Brain microvascular endothelial cell (primary cell): ENCODE measurements around the gene TBPL1.

Experiments used
- DNase-seq: peaks from one replicate; pipeline ENCODE4 v3.0.0-alpha.2; 2020
- H3K27ac ChIP-seq: fragments of 250-450 bp; sonication (Bioruptor Pico); 2 replicates; pipeline ENCODE4 v1.5.1; 2020; ENCODE audit warnings: mild to moderate bottlenecking, moderate library complexity
- H3K27me3 ChIP-seq: fragments of 250-450 bp; sonication (Bioruptor Pico); replicated peaks from 2 replicates; pipeline ENCODE4 v1.5.1; 2020; ENCODE audit warnings: mild to moderate bottlenecking
- H3K36me3 ChIP-seq: fragments of 250-450 bp; sonication (Bioruptor Pico); replicated peaks from 2 replicates; pipeline ENCODE4 v1.5.1; 2020; ENCODE audit warnings: mild to moderate bottlenecking
- H3K4me3 ChIP-seq: 2 replicates; pipeline ENCODE4 v1.5.1; 2011; ENCODE audit warnings: low read depth, mild to moderate bottlenecking, control low read depth, low read length, moderate library complexity
- in situ Hi-C: cut with HindIII; loops from 2 replicates; pipeline ENCODE4 v1.10.0; 2017; ENCODE audit warnings: low sequenced_read_pairs, low pct_ligation_motif_present
- TF ChIP-seq, protein P1 (sequence below): IDR thresholded peaks from 2 replicates; pipeline ENCODE4 v1.5.1; 2011; ENCODE audit warnings: low read depth, mild to moderate bottlenecking, moderate library complexity, low read length, control low read depth, inconsistent platforms; ENCODE audit errors: missing control alignments

Gene TBPL1

DNA sequence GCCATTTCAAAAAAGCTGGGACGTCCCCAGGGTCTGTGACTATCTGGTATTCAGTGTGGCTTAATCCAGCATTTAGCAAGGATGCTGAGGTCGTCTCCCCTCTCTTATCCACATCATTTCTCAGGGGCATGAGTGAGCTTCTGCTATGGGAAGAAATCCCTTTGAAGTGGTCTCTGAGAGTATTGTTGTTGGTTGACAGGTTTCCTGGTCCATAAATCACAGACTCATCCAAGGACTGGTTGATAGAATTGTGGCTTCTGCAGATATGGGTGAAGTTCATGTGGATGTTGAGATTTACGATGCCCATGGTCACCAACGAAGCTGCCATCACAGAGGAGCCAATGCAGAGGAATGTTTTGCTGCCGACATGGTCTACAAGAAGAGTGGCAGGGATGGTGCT lies 75.4 kb downstream of the TBPL1 start:
- TF ChIP-seq, protein P1, sequence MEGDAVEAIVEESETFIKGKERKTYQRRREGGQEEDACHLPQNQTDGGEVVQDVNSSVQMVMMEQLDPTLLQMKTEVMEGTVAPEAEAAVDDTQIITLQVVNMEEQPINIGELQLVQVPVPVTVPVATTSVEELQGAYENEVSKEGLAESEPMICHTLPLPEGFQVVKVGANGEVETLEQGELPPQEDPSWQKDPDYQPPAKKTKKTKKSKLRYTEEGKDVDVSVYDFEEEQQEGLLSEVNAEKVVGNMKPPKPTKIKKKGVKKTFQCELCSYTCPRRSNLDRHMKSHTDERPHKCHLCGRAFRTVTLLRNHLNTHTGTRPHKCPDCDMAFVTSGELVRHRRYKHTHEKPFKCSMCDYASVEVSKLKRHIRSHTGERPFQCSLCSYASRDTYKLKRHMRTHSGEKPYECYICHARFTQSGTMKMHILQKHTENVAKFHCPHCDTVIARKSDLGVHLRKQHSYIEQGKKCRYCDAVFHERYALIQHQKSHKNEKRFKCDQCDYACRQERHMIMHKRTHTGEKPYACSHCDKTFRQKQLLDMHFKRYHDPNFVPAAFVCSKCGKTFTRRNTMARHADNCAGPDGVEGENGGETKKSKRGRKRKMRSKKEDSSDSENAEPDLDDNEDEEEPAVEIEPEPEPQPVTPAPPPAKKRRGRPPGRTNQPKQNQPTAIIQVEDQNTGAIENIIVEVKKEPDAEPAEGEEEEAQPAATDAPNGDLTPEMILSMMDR = no peak
- no peaks in the 10 kb centered on the region for H3K36me3 ChIP-seq
- in situ Hi-C loops = no loop called here
- no peaks in the 10 kb centered on the region for H3K27me3 ChIP-seq
- DNase-seq = no peak
- no peak overlapping the region for H3K4me3 ChIP-seq
- no peak overlapping the region for H3K27ac ChIP-seq

DNA sequence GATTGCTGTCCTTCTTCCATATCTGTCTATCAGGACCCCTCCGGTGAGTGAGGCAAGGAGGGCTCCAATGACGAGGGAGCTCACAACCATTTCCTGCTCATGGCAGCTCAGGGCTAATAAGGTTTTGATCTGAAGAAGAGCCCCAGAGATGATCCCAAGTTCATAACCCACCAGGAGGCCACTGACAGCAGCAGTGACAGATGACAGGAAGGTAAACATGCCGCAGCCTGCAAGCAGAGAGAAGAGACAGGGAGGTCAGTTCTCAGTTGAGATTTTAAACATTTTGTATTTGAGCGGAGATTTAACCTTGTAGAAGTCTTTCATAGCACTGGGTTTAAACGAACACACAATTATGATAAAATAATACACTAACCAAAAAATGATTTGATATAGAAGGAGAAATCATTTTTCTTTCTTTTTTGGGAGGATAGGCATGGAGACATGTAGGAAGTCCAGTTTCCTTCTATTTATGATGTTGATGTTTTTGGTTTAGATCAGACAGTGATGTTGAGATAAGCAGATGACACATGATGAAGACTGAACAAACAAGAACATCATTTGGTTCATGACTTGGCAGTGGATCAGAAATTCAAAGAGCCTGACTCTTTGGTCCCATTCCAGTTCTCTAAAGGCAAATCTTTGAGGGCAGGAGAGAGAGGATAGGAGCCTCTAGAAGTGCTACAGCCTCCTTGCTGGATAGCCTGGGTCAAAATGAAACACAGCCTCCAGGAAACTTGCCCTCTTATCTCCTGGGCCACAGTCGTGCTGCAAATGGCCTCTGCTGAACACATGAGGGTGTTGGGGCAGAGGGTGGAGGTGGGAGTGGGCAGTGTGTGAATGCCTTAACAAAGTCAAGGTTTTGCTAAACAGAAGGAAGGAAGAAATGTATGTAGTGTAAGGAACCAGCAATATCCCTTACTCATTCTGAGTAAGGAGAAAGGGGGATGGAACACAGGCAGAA lies 76.8 kb downstream of the TBPL1 start:
- no peaks in the 10 kb centered on the region for H3K27me3 ChIP-seq
- DNase-seq = peak; percentile 86
- H3K4me3 ChIP-seq = no peak overlapping the region
- no peaks in the 10 kb centered on the region for H3K36me3 ChIP-seq
- in situ Hi-C loops = no loop called here
- H3K27ac ChIP-seq = peak overlapping the region; percentile 5
- TF ChIP-seq, protein P1 = no peak

DNA sequence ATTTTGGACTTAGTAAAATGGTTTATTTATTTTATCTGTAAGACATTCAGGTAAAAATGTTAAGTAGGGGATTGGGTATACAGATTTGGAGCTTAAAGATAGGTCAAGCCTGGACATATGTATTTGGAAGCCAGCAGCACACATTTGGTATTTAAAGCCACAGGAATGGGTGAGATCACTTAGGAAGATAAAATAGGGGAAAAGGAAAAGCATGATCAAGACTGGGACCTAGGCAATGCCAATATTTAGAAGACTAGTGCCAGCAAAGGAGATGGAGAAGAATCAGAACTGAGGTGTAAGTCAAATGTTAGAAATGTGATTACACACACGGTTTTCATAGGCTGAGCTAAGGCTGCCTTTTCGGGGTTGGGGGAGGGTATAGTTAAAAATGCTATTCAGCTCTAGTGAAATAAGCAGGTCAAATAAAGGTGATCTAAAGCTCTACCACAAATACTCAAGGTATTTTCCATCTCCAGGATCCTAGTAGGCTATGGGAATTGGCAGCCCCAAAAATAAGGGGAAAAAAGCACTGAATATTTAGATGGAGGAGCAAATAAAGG lies 78.8 kb downstream of the TBPL1 start:
- no peaks in the 10 kb centered on the region for H3K36me3 ChIP-seq
- DNase-seq = peak; percentile 44
- no peak overlapping the region for H3K27ac ChIP-seq
- no peak overlapping the region for H3K4me3 ChIP-seq
- in situ Hi-C loops = no loop called here
- H3K27me3 ChIP-seq = no peaks in the 10 kb centered on the region
- TF ChIP-seq, protein P1 = no peak

DNA sequence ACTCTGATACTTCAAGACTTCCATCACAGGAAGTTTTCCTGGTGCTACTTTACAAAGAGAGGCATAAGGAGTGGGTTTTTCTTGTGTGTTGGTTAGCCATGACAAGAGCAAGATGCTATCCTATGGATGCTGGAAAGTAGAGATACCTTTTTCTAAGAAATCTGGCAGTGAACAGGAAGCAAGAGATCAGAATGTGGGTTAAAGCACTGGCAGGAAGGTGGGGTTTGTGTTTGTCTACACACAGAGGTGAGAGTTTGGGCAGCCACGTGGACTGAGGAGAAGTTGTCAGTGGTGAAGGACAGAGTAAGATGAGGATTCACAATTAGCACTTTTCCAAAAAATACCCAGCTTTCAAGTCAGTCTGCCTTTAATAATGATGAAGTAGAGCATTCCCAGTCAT lies 81.5 kb downstream of the TBPL1 start:
- no peaks in the 10 kb centered on the region for H3K36me3 ChIP-seq
- H3K4me3 ChIP-seq = no peak overlapping the region
- H3K27me3 ChIP-seq = no peaks in the 10 kb centered on the region
- TF ChIP-seq, protein P1 = no peak
- in situ Hi-C loops = no loop called here
- no peak for DNase-seq
- no peak overlapping the region for H3K27ac ChIP-seq

DNA sequence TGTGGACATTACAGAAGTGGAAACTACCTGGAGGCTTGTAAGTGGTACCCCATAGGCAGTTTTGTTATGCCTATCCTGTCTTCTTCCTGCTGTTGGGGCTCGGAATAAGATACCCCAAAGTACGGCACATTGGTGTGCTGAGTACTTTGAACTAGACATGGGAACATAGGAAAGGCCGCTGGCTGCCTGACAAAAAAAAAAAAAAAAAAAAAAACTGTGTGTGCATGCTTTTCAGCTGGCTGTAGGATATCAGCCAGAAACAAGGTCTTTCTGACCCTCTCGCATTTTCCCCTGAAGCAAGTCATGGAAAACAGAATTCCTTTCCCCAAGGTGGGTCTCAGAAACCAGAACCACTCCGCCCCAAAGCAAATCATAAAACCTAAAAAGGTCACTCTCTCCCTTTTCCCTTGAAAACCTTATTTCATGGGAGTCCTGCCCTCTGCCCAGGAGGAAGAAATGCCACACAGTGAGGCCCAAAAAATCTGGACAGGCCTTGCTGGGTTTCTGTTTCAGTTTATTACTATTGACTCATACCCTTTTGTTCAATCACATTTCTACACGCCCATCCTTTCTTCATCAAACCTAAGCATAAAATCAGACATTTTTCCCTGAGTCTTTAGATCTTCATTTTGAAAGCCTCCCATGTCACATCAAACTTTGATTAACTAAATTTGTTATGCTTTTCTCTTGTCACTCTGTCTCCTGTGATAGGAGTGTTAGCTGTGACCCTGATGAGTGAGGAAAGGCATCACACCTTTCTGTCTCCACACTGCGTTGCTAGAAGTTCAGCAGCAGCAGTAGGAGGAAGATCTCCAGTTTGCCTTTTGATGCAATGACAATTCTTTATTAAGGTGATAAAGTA lies 82.2 kb downstream of the TBPL1 start:
- DNase-seq = no peak
- H3K36me3 ChIP-seq = no peaks in the 10 kb centered on the region
- TF ChIP-seq, protein P1 = no peak
- H3K4me3 ChIP-seq = no peak overlapping the region
- in situ Hi-C loops = no loop called here
- H3K27ac ChIP-seq = no peak overlapping the region
- no peaks in the 10 kb centered on the region for H3K27me3 ChIP-seq
